Measurements from ENCODE around the gene TTC39B.
"Not testable (repeated sequence)": the region's sequence is repeated elsewhere in the genome, so short reads cannot be mapped to it uniquely, and the experiment has no call there.

TTC39B gene

DNA sequence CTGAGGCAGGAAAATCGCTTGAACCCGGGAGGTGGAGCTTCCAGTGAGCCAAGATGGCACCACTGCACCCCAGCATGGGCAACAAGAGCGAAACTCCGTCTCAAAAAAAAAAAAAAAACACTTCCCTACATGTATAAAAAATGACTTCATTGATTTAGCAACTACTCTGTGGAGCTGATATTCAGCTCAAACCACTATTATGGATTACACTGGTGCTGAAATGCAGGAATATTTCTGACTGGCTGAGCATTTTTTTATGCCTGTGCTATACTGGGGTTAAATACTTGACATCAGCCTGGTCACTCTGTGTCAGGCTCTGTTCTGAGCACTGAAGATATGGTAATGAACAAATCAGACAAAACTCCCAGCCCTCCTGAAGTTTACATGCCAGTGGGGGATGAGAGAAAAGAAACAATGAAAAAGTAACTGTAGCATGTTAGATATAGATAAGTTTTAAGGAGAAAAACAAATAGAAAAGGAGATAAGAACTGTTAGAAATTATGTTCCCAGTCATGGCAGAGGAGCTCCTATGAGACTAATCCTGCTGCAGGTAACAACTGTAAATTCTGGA, 22.6 kb upstream of the TTC39B start:
- peaks cover 0 to 11% of the 10 kb centered on the region in 2 experiments for H3K4me1 ChIP-seq (ENCODE audit: control insufficient read depth in 1 of 2, insufficient read depth in 1 of 2, low read depth in 1 of 2, low read length in 1 of 2)
- TF ChIP-seq, protein P1, sequence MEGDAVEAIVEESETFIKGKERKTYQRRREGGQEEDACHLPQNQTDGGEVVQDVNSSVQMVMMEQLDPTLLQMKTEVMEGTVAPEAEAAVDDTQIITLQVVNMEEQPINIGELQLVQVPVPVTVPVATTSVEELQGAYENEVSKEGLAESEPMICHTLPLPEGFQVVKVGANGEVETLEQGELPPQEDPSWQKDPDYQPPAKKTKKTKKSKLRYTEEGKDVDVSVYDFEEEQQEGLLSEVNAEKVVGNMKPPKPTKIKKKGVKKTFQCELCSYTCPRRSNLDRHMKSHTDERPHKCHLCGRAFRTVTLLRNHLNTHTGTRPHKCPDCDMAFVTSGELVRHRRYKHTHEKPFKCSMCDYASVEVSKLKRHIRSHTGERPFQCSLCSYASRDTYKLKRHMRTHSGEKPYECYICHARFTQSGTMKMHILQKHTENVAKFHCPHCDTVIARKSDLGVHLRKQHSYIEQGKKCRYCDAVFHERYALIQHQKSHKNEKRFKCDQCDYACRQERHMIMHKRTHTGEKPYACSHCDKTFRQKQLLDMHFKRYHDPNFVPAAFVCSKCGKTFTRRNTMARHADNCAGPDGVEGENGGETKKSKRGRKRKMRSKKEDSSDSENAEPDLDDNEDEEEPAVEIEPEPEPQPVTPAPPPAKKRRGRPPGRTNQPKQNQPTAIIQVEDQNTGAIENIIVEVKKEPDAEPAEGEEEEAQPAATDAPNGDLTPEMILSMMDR (IDR thresholded peaks at IDR 0.05) = no peak

DNA sequence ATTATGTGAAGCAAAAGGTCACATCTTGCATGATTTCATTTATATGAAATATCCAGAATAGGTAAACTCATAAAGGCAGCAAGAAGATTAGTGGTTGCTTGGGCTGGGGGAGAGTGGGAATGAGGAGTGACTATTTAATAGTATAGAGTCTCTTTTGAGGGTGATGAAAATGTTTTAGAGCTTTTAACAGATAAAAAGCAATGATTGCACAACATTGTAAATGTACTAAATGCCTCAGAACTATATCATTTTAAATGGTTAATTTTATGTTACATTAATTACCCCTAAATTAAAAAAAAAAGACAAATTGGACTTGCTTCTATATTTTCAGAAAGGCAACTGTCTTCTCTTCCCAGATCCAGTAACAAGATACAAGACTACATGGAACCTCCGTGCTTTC, 21.9 kb upstream of the TTC39B start:
- Histone ChIP-seq H3K9me3 (no peaks in the 10 kb centered on the region), H3K36me3 (no peaks in the 10 kb centered on the region), H3K4me1 (ENCODE audit: control insufficient read depth in 1 of 2, insufficient read depth in 1 of 2, low read depth in 1 of 2, low read length in 1 of 2) (peaks cover 0 to 11% of the 10 kb centered on the region in 2 experiments), H3K4me3 (ENCODE audit: low read depth in 1 of 2, low read length in 1 of 2) (no peak overlapping the region), H3K27me3 (no peaks in the 10 kb centered on the region), H3K27ac (no peak overlapping the region)
- TF ChIP-seq, protein P1 (IDR thresholded peaks at IDR 0.05) = no peak

More for the DNA sequence above, 22.6 kb upstream of the TTC39B start:
- H3K4me3 ChIP-seq (ENCODE audit: low read depth in 1 of 2, low read length in 1 of 2) = no peak overlapping the region
- H3K27ac ChIP-seq = no peak overlapping the region
- no peaks in the 10 kb centered on the region for H3K9me3 ChIP-seq
- H3K36me3 ChIP-seq = no peaks in the 10 kb centered on the region
- no peaks in the 10 kb centered on the region for H3K27me3 ChIP-seq

DNA sequence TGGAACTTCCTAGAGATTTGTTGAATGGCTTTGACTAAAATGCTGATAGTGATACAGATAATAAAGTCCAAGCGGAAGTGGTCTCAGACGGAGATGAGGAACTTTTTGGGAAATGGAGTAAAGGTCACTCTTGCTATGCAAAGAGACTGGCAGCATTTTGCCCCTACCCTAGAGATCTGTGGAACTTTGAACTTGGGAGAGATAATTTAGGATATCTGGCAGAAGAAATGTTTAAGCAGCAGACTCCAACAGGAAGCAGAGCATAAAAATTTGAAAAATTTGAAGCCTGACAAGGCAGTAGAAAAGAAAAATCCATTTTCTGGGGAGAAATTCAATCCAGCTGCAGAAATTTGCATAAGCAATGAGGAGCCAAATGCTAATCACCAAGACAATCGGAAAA, 15.7 kb upstream of the TTC39B start:
- H3K4me3 ChIP-seq (ENCODE audit: low read depth in 1 of 2, low read length in 1 of 2); H3K27me3 ChIP-seq; H3K36me3 ChIP-seq; H3K9me3 ChIP-seq; H3K27ac ChIP-seq; H3K4me1 ChIP-seq (ENCODE audit: control insufficient read depth in 1 of 2, insufficient read depth in 1 of 2, low read depth in 1 of 2, low read length in 1 of 2): not testable (repeated sequence)

DNA sequence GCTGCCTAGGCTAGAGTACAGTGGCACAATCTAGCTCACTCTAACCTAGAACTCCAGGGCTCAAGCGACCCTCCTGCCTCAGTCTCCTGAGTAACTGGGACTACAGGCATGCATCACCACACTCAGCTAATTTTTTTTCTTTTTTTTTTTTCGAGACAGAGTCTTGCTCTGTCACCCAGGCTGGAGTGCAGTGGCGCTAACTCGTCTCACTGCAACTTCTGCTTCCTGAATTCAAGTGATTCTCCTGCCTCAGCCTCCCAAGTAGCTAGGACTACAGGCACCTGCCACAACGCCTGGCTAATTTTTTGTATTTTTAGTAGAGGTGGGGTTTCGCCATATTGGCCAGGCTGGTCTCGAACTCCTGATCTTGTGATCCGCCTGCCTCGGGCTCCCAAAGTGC, 12.6 kb upstream of the TTC39B start:
- not testable (repeated sequence) for H3K36me3 ChIP-seq; H3K9me3 ChIP-seq; H3K4me1 ChIP-seq (ENCODE audit: control insufficient read depth in 1 of 2, insufficient read depth in 1 of 2, low read depth in 1 of 2, low read length in 1 of 2); H3K4me3 ChIP-seq (ENCODE audit: low read depth in 1 of 2, low read length in 1 of 2); H3K27ac ChIP-seq; H3K27me3 ChIP-seq

DNA sequence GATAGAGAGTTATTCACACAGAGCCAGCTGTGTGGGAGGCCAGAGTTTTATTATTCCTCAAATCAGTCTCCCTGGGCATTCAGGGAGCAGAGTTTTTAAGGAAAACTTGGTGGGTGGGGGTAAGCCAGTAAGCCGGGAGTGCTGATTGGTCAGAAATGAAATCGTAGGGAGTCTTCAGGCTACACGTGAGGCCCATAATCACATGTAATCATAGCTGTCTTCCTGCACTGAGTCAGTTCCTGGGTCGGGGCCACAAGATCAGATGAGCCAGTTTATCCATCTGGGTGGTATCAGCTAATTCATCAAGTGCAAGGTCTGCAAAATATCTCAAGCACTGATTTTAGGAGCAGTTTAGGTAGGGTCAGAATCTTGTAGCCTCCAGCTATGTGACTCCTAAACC, 10.8 kb upstream of the TTC39B start:
- Histone ChIP-seq H3K36me3 (no peaks in the 10 kb centered on the region), H3K27me3 (no peaks in the 10 kb centered on the region), H3K4me1 (ENCODE audit: control insufficient read depth in 1 of 2, insufficient read depth in 1 of 2, low read depth in 1 of 2, low read length in 1 of 2) (no peaks in the 10 kb centered on the region), H3K4me3 (ENCODE audit: low read depth in 1 of 2, low read length in 1 of 2) (no peak overlapping the region), H3K27ac (no peak overlapping the region), H3K9me3 (no peaks in the 10 kb centered on the region)
- TF ChIP-seq, protein P1 (IDR thresholded peaks at IDR 0.05) = no peak

DNA sequence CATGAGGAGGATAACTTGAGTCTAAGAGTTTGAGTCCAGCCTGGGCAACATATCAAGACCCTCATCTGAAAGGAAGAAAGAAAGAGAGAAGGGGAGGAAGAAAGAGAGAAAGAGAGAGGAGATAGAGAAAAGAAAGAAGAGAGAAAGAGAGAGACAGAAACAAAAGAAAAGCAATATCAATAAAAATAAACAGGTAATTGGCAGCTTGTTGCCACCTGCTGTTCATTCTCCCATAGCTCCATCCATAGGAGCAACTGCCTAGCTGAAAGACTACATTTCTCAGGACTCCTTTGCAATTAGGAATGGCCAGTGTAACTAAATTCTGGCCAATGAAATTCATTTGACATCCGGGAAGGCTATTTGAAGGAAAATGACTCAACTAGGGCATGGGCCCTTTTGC, 4.6 kb upstream of the TTC39B start:
- no peaks in the 10 kb centered on the region for H3K36me3 ChIP-seq

More for the DNA sequence above, 4.6 kb upstream of the TTC39B start:
- no peaks in the 10 kb centered on the region for H3K9me3 ChIP-seq
- H3K27ac ChIP-seq = no peak overlapping the region
- H3K27me3 ChIP-seq = peaks cover 42% of the 10 kb centered on the region
- peaks cover 7 to 8% of the 10 kb centered on the region in 2 experiments for H3K4me1 ChIP-seq (ENCODE audit: control insufficient read depth in 1 of 2, insufficient read depth in 1 of 2, low read depth in 1 of 2, low read length in 1 of 2)
- H3K4me3 ChIP-seq (ENCODE audit: low read depth in 1 of 2, low read length in 1 of 2) = no peak overlapping the region
- TF ChIP-seq, protein P1 (IDR thresholded peaks at IDR 0.05) = no peak

Measured in neutrophil (primary cell).